ENCODE data around the gene TANC1.

TANC1 gene

GRCh38 chr2:159131267-159131913 is 162.9 kb downstream of the TANC1 start:
- no peak overlapping the region for H3K9ac ChIP-seq (ENCODE audit: low read depth in 1 of 2, low read length in 2 of 2)
- no peak overlapping the region for H3K4me3 ChIP-seq (ENCODE audit: low read depth in 1 of 2, low read length in 2 of 2)
- H3K27ac ChIP-seq (ENCODE audit: low read depth, low read length) = no peak overlapping the region
- peaks cover 6 to 8% of the 10 kb centered on the region in 2 donors for H3K4me1 ChIP-seq (ENCODE audit: control insufficient read depth in 1 of 2, insufficient read depth in 2 of 2, low read length in 2 of 2)
- no peaks in the 10 kb centered on the region for H3K36me3 ChIP-seq (ENCODE audit: control insufficient read depth in 1 of 2, insufficient read depth in 2 of 2, low read length in 2 of 2)
- no peaks in the 10 kb centered on the region for H3K27me3 ChIP-seq (ENCODE audit: control insufficient read depth in 1 of 2, insufficient read depth in 2 of 2, low read length in 2 of 2)
- H3K9me3 ChIP-seq (ENCODE audit: control insufficient read depth in 1 of 2, low read length in 2 of 2) = no peaks in the 10 kb centered on the region

DNA sequence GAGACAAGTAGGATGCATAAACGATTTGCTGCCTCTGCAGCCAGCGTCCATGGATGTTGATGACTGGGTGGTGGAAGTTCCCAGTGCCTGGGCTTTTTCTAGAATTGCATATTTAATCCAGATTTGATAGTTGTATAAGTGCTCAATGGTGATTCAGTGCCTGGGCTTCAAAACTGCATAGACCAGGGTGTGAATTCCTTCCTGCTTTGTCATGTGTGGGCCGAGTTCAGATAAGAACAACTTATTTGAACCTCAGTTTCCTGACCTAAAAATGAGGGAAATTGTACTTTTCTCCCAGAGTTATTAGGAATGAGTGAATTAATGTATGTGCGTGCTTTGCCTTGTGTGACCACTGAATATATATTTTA is 163.5 kb downstream of the TANC1 start:
- H3K27me3 ChIP-seq (ENCODE audit: control insufficient read depth in 1 of 2, insufficient read depth in 2 of 2, low read length in 2 of 2) = no peaks in the 10 kb centered on the region
- H3K4me3 ChIP-seq (ENCODE audit: low read depth in 1 of 2, low read length in 2 of 2) = no peak overlapping the region
- H3K36me3 ChIP-seq (ENCODE audit: control insufficient read depth in 1 of 2, insufficient read depth in 2 of 2, low read length in 2 of 2) = no peaks in the 10 kb centered on the region
- H3K9me3 ChIP-seq (ENCODE audit: control insufficient read depth in 1 of 2, low read length in 2 of 2) = no peaks in the 10 kb centered on the region
- peaks cover 6 to 10% of the 10 kb centered on the region in 2 donors for H3K4me1 ChIP-seq (ENCODE audit: control insufficient read depth in 1 of 2, insufficient read depth in 2 of 2, low read length in 2 of 2)
- no peak overlapping the region for H3K27ac ChIP-seq (ENCODE audit: low read depth, low read length)
- no peak overlapping the region for H3K9ac ChIP-seq (ENCODE audit: low read depth in 1 of 2, low read length in 2 of 2)

DNA sequence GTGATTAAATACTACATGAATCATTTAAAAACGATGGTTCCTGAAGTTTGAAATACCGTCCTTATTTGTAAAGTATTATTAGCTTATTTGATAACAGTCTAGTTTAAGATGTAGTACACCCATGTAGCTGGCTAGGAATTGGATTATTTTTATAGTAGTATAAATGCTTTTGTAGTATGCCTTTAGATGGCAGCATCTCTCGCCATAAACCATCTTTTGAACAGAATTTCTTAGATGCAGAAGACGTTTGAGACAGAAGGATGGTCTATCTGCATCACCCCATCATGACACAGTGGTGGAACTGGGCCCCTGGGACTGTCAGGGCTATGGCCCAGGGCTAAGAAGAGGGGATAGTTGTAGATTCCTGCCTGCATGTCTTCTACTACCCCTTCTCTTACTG is 165.4 kb downstream of the TANC1 start:
- no peak overlapping the region for H3K9ac ChIP-seq (ENCODE audit: low read depth in 1 of 2, low read length in 2 of 2)
- H3K27me3 ChIP-seq (ENCODE audit: control insufficient read depth in 1 of 2, insufficient read depth in 2 of 2, low read length in 2 of 2) = no peaks in the 10 kb centered on the region
- H3K4me3 ChIP-seq (ENCODE audit: low read depth in 1 of 2, low read length in 2 of 2) = no peak overlapping the region
- no peaks in the 10 kb centered on the region for H3K9me3 ChIP-seq (ENCODE audit: control insufficient read depth in 1 of 2, low read length in 2 of 2)
- peaks cover 10 to 20% of the 10 kb centered on the region in 2 donors for H3K4me1 ChIP-seq (ENCODE audit: control insufficient read depth in 1 of 2, insufficient read depth in 2 of 2, low read length in 2 of 2)
- H3K36me3 ChIP-seq (ENCODE audit: control insufficient read depth in 1 of 2, insufficient read depth in 2 of 2, low read length in 2 of 2) = no peaks in the 10 kb centered on the region
- H3K27ac ChIP-seq (ENCODE audit: low read depth, low read length) = no peak overlapping the region

DNA sequence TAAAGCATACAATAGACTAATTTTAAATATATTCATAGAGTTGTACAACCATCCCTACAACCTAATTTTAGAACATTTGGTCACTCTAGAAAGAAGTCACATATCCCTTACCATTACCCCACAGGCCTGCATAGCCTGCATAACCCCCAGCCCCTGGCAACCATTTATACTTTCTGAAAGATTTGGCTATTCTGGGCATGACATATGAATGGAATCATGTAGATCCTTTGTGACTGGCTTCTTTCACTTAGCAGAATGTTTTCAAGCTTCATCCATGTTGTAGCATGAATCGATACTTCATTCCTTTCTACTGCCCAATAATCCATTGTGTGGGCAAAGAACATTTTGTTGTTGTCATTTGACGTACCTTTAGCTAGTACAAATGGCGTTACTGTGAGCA is 166.5 kb downstream of the TANC1 start:
- Histone ChIP-seq H3K27ac (ENCODE audit: low read depth, low read length) (no peak overlapping the region), H3K36me3 (ENCODE audit: control insufficient read depth in 1 of 2, insufficient read depth in 2 of 2, low read length in 2 of 2) (no peaks in the 10 kb centered on the region), H3K9me3 (ENCODE audit: control insufficient read depth in 1 of 2, low read length in 2 of 2) (no peaks in the 10 kb centered on the region), H3K4me1 (ENCODE audit: control insufficient read depth in 1 of 2, insufficient read depth in 2 of 2, low read length in 2 of 2) (peaks cover 10 to 20% of the 10 kb centered on the region in 2 donors), H3K27me3 (ENCODE audit: control insufficient read depth in 1 of 2, insufficient read depth in 2 of 2, low read length in 2 of 2) (no peaks in the 10 kb centered on the region), H3K9ac (ENCODE audit: low read depth in 1 of 2, low read length in 2 of 2) (no peak overlapping the region), H3K4me3 (ENCODE audit: low read depth in 1 of 2, low read length in 2 of 2) (no peak overlapping the region)

DNA sequence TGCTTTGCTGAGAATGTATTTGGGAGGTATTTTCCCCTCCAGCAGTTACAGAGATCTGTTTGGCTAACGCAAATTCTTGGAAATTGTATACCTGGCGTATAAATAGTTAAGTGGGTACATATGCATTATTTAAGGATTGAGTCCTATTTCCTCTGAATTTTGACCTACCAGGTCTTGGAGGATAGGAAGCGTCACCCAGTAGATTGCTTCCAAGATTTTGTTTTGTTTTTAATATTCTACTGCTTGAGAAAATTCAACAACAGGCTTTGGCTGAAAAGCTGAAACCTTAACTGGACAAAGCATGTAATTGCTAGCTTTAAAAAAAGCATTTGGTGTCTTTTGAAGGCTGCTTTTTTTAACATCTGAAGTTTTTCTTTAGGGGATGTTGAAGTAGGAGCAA is 168.0 kb downstream of the TANC1 start:
- H3K4me1 ChIP-seq (ENCODE audit: control insufficient read depth in 1 of 2, insufficient read depth in 2 of 2, low read length in 2 of 2) = peaks cover 9 to 24% of the 10 kb centered on the region in 2 donors
- no peak overlapping the region for H3K9ac ChIP-seq (ENCODE audit: low read depth in 1 of 2, low read length in 2 of 2)
- no peaks in the 10 kb centered on the region for H3K27me3 ChIP-seq (ENCODE audit: control insufficient read depth in 1 of 2, insufficient read depth in 2 of 2, low read length in 2 of 2)
- no peaks in the 10 kb centered on the region for H3K9me3 ChIP-seq (ENCODE audit: control insufficient read depth in 1 of 2, low read length in 2 of 2)
- H3K4me3 ChIP-seq (ENCODE audit: low read depth in 1 of 2, low read length in 2 of 2) = no peak overlapping the region
- no peak overlapping the region for H3K27ac ChIP-seq (ENCODE audit: low read depth, low read length)
- H3K36me3 ChIP-seq (ENCODE audit: control insufficient read depth in 1 of 2, insufficient read depth in 2 of 2, low read length in 2 of 2) = no peaks in the 10 kb centered on the region

GRCh38 chr2:159137511-159138241 is 169.2 kb downstream of the TANC1 start:
- H3K4me3 ChIP-seq (ENCODE audit: low read depth in 1 of 2, low read length in 2 of 2) = no peak overlapping the region
- peaks cover 3 to 16% of the 10 kb centered on the region in 2 donors for H3K4me1 ChIP-seq (ENCODE audit: control insufficient read depth in 1 of 2, insufficient read depth in 2 of 2, low read length in 2 of 2)
- no peaks in the 10 kb centered on the region for H3K27me3 ChIP-seq (ENCODE audit: control insufficient read depth in 1 of 2, insufficient read depth in 2 of 2, low read length in 2 of 2)
- H3K27ac ChIP-seq (ENCODE audit: low read depth, low read length) = no peak overlapping the region
- no peaks in the 10 kb centered on the region for H3K36me3 ChIP-seq (ENCODE audit: control insufficient read depth in 1 of 2, insufficient read depth in 2 of 2, low read length in 2 of 2)
- no peaks in the 10 kb centered on the region for H3K9me3 ChIP-seq (ENCODE audit: control insufficient read depth in 1 of 2, low read length in 2 of 2)
- H3K9ac ChIP-seq (ENCODE audit: low read depth in 1 of 2, low read length in 2 of 2) = no peak overlapping the region

DNA sequence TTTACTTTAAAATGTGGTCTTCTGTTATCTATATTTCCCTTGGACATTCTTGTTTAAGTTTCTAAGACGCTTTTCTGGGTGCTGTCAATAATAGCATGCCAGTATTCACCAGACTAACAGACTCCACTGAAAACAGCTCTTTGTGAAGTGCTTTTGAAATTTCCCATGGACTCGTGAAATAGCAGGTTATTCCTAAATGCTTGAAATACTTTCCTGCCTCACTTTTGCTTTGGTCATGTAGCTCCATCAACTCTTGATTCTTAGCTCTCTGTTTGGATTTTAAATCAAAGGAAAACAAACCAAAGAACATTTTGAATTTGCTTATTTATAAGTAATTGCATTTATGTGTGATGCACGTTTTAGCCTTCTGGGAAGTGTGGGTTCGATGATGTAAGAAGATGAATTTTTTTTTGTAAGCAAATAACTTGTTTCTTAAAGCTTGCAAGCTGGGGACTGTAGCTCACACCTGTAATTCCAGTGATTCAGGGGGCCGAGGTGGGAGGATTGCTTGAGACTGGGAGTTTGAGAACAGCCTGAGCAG is 170.3 kb downstream of the TANC1 start:
- Histone ChIP-seq H3K27ac (ENCODE audit: low read depth, low read length) (no peak overlapping the region), H3K4me3 (ENCODE audit: low read depth in 1 of 2, low read length in 2 of 2) (no peak overlapping the region), H3K9me3 (ENCODE audit: control insufficient read depth in 1 of 2, low read length in 2 of 2) (no peaks in the 10 kb centered on the region), H3K4me1 (ENCODE audit: control insufficient read depth in 1 of 2, insufficient read depth in 2 of 2, low read length in 2 of 2) (peaks cover 3 to 16% of the 10 kb centered on the region in 2 donors), H3K36me3 (ENCODE audit: control insufficient read depth in 1 of 2, insufficient read depth in 2 of 2, low read length in 2 of 2) (no peaks in the 10 kb centered on the region), H3K27me3 (ENCODE audit: control insufficient read depth in 1 of 2, insufficient read depth in 2 of 2, low read length in 2 of 2) (no peaks in the 10 kb centered on the region), H3K9ac (ENCODE audit: low read depth in 1 of 2, low read length in 2 of 2) (no peak overlapping the region)

GRCh38 chr2:159139216-159139933 is 170.9 kb downstream of the TANC1 start:
- H3K36me3 ChIP-seq (ENCODE audit: control insufficient read depth in 1 of 2, insufficient read depth in 2 of 2, low read length in 2 of 2) = no peaks in the 10 kb centered on the region
- no peak overlapping the region for H3K4me3 ChIP-seq (ENCODE audit: low read depth in 1 of 2, low read length in 2 of 2)
- H3K9ac ChIP-seq (ENCODE audit: low read depth in 1 of 2, low read length in 2 of 2) = no peak overlapping the region
- no peak overlapping the region for H3K27ac ChIP-seq (ENCODE audit: low read depth, low read length)
- peaks cover 3 to 16% of the 10 kb centered on the region in 2 donors for H3K4me1 ChIP-seq (ENCODE audit: control insufficient read depth in 1 of 2, insufficient read depth in 2 of 2, low read length in 2 of 2)
- H3K9me3 ChIP-seq (ENCODE audit: control insufficient read depth in 1 of 2, low read length in 2 of 2) = no peaks in the 10 kb centered on the region
- H3K27me3 ChIP-seq (ENCODE audit: control insufficient read depth in 1 of 2, insufficient read depth in 2 of 2, low read length in 2 of 2) = no peaks in the 10 kb centered on the region

DNA sequence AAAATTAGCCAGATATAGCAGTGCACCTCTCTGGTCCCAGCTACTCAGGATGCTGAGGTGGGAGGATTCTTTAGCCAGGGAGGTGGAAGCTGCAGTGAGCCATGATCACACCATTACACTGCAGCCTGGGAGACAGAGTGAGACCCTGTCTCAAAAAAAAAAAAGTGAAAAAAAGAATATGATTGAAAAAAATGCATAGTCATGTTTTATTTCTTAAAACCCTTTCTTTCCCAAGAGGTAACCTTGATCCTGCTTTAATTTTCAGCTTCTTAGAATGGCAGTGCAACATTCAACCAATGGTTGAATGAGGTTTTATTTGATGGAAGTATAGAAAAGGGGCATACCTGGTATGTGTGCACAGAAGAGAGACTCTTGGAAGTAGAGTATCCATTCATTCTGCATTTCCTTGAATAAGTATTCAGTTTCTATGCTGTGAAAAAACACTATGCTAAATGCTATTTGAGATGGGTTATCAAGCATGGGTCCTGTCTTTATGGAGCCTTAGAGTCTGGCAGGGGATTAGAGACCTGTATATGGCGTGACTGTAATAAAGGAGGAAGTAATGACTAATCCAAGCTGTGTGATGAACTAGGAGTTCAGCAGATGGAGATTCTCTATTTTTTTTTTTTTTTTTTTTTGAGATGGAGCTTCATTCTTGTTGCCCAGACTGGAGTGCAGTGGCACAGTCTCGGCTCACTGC is 171.8 kb downstream of the TANC1 start:
- Histone ChIP-seq H3K4me3 (ENCODE audit: low read depth in 1 of 2, low read length in 2 of 2) (no peak overlapping the region), H3K27me3 (ENCODE audit: control insufficient read depth in 1 of 2, insufficient read depth in 2 of 2, low read length in 2 of 2) (no peaks in the 10 kb centered on the region), H3K36me3 (ENCODE audit: control insufficient read depth in 1 of 2, insufficient read depth in 2 of 2, low read length in 2 of 2) (no peaks in the 10 kb centered on the region), H3K4me1 (ENCODE audit: control insufficient read depth in 1 of 2, insufficient read depth in 2 of 2, low read length in 2 of 2) (peaks cover 3 to 17% of the 10 kb centered on the region in 2 donors), H3K27ac (ENCODE audit: low read depth, low read length) (no peak overlapping the region), H3K9me3 (ENCODE audit: control insufficient read depth in 1 of 2, low read length in 2 of 2) (no peaks in the 10 kb centered on the region), H3K9ac (ENCODE audit: low read depth in 1 of 2, low read length in 2 of 2) (no peak overlapping the region)

Measured in duodenal mucosa (tissue), 2 donors.